Measurements from ENCODE around the gene RELCH.
A peak's percentile ranks its signal among the peaks of the same experiment; 100 is the strongest.

RELCH gene

DNA sequence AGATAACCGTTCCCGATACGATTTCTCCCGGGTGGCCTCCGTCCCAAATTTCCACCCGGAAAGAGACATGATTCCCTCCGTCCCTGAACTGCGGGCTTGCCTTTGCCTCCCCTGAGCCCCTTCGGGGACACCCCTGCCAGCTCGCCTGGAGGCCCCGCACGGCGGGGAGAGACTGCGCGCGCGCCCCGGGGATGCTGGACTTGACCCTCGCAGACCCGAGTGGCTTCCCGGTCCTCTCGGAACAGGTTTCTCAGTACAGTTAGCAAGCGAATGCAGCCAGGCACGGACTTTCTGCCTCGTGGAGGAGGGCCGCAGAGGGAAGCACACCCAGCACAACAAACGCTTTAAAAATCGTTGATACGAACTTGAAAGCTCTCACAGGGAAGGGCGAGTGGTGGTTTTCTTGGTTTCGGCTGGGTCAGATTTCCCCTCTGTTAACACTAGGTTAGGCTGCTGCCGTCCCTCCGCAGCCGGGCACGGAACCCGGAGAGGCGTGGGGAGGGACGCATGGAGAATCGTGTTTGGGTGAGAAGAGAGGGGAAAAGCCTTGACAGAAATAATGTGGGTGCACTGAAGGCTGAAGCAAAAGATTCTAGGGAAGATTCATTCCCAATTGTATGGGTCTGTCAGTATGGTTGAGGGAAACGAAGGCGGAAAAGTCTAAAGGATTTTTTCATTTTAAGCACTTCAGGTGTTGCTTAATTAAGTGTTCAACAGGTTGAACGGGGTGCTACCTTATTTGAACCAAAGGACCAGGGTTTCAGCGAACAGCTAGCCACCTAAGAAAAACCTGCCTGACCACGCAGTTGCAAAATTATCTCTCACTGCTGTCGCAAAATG lies 139.0 kb downstream of the RELCH start:
- peak in 1 of 2 experiments; percentile 20 for DNase-seq

DNA sequence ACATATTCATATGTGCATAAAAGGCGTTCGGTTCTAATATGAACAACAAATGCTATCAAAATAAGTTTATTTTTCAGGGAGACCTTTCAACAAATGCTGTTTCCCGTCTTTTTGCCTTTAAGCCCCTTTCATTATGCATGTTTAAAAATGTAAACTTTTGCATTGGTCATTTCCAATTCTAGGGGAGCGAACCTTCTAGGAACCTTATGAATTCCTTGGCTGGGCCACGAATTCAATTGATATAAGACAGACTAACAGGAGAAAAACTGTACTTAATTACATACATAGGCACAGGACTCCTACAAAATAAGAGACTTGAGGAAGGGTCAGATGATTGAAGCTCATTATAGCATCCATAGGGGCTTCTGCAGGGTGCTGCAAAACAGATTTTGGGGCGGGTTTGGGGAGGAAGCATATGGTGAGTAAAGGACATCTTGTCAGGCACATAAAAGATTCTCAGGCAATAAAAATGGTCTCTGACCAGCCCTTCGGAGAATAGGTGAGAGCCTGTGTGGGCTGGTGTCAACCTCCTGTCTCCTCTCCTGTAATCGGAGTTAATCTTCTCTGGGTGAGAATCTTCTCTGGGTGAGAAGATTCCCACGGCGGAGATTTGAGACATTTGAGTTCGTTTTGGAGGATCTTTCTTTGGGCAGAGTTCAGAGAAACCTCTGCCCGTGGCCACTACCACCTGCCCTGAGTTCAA lies 139.7 kb downstream of the RELCH start:
- DNase-seq: no peak

DNA sequence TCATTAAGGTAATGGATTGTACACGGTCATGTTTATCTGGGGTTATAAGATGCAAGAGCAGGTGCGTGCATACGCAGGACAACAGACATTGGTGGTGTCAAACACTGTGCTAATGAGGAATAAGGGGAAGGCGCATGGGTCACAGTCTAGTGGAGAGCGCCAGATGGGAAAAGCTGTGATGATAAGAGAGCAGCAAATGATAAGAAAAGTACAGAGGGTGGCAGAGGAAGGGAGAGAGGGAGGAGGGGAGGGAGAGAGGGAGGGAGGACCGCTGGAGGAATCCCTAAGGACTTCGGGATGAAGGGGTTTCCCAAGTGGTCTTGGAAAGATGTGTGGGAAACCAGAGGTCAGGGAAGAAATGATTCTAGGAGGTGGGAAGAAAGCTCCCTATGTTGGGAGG lies 140.9 kb downstream of the RELCH start:
- DNase-seq: no peak

DNA sequence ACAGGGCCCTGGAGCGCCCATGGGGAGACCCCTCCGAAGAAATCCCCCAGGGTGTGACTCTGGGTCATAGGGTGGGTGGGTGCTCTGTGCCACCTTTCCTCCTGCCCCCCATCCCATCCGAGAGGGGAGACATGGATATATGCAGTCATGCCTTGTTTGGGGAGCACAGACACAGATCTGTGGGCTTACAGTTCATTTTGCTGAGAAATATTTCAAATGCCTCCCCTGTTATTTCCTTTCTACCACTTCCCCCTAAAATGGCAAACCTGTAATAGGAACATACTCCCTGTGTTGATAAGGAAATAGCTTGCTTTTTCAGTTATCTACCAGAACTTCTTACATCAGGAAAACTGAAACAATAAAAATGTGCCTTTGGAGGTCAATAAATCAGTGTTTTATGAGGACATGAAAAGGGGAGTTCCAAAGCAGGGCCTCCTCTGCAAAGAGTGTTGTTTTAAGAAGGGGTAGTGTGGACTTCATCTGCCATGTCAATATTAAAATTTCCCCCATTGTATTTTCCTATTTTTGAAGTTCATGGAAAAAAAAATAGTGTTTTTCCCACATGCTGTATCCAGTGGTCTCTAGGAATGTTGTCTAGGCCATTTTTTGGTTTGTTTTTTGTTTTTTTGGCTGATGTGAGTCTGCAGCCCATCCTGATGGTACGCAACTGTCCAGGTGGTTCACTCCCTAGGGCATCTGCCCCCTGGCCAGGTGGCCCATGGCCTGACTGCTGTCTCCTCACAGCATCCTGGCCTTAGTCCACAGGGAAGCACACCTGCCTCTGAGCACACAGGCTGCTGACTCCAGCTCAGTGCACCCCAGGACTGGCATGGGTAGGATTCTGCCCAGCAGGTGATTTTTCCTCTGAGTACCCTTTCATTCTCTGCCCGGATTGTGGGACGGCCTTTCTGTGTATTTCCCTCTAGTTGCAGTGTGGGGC lies 141.8 kb downstream of the RELCH start:
- no peak for DNase-seq

DNA sequence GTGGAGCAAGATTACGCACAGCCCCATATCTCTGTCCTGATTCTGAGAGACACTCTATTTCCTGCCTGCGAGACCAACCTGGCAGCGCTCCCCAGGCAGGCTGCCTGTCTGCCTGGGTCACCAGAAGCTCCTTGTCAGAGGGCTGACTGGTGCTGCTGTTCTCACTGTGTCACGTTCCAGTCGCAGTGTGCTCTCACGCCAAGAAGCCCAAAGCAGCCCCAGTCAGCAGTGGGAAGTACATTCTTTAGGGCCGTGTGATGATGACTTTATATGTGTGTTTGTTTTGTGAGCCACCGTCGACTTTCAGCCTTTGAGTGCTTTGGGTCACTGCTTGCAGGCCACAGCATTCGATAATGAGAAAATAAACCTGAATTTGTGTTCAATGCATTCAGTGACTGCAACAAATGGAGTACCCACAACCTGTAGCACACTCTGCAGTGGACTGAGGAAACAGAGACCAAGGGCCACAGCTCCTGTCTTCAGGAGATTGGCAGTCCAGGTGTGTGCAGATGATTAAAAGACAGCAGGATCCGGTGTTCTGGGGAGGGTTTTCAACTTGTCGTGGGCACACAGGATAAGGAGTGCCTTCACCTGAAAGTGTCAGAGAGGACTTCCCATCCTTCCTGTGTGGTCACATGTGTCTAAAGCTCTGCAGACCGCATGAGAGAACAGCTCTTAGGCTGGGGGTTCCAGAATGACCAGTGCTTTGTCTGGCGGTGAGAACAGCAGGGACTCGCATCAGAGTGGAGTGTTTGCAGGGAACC lies 142.8 kb downstream of the RELCH start:
- DNase-seq: peak in 1 of 2 experiments; percentile 19

DNA sequence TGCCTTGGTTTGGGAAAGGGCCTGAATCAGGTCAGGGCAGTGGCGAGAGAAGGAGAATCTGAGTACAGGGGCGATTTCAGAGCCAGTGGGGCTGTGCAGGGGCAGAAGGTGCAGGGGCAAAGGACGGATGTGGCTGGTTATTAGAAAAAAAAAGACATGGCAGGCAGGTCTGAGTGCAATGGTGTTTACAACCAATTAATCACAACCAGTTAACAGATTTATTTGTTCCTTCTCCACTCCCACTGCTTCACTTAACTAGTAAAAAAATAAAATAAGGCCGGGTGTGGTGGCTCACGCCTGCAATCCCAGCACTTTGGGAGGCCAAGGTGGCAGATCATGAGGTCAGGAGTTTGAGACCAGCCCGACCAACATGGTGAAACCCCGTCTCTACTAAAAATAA lies 143.6 kb downstream of the RELCH start:
- no peak for DNase-seq

DNA sequence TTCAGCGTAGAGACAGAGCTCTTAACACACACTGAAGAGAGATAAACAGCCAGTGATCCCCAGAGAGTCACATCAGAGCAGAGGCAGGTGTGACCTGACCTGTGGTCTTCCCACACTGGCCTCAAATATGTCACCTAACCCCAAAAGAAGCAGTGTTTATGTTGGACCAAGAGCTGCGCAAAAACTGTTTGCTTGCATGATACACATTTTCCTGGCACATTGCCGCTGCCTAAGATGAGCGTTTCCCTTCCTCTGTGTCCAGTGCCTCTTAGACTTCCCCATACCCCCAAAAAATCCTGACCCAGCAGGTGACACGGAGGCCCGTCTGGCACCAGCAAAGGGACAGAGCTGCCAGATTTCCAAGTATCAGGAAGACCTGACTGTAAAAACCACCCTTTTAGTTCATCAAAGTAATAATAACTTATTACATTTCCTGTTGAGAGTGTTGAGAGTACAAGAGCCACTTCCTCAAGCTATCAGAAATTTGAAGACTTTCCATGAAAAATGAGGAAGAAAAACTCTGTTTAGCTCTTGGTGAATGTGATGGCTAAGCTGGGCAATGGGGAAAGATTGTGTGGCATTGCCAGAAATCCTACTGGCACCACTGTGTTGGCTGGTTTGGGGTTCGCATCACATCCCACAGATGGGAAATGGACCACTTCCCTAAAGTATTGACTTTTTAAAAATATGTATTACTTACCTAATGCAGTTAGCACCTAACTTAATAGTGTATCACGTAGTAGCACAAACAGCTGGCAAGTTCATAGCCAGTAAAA lies 144.7 kb downstream of the RELCH start:
- DNase-seq: no peak

DNA sequence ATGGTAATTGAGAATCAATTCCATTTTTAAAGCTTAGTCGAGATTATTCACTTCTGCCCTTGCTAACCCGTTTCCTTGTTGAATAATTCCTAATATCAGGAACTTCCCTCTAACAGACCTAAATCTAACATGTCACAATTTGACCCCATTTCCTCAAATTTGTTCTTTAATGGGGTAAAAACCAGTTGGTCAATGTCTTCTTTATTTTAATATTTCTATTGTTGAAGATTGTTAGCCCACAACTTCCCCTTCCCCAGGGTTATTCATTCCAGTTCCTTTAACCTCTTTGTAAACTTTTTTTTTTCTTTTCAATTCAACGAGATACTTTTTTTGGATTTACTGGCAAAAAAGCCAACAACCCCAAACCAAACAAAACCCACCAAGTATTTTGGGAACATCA lies 145.4 kb downstream of the RELCH start:
- DNase-seq: no peak

DNA sequence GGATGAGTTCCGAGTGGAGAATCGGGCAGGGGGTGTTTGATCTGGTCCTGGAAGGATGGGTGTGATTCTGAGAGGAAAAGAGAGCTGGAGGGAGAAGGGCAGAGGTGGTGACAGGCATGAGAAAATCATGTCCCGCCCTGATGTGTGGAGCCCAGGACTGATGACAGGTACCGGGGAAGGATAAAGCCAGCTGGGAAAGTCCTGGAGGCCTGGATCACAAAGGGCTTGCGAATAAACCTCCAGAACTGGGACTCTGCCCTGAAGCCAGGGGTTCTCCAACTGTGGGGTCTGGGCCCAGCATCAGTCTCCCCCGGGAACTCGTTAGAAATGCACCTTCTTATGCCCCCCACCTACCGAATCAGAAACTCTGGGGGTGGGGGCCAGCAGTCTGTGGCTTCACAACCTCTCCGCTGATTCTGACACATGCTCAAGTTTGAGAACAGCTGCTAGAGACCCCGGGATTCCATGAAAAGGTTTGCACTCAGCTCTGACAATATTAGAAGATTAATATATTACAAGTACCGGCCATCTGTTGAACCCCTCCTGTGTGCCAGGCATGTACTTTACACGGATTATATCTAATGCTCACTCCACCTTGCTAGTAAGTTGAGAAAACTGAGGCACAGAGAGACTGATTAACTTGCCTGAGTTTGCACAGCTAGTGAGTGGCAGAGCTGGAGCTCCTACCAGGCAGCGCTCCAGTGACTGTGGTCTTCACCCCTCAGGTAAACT lies 146.1 kb downstream of the RELCH start:
- DNase-seq: no peak

DNA sequence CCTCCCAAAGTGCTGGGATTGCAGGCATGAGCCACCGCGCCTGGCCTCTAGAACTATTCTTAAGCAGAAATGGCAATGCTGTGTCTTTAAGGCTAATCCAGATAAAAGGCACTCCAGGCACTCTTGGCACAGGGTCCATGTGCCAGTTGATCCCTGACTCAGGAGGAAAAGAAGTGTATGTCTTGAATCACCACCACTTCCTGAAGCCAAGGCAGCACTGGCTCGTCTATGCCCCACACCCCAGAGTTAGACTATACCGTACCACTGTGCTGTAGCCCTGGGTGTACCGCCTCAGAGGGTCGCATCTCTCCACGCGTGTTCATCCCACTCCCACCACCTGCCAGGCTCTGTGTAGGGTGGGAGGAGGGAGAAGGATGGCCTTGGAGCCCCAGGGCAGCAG lies 147.1 kb downstream of the RELCH start:
- no peak for DNase-seq

DNA sequence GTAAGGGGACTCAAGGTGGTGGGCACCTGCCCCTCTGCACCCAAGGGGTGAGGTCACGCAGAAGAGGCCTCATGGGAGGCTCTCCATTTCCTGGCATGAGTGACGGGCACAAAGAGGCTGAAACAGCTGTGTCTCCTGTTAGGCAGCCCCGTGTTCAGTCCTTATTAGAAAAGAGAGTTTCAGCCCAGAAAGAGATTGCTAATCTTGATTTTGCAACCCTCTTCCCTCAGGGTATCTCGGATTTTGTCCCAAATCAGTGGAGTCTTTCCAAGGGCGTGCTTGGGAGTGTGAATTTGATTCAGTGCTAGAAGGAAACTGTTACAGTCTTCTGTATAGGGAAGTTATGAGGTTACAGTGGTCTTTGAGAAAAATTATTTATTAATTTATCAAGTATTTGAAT lies 148.4 kb downstream of the RELCH start:
- DNase-seq: no peak

DNA sequence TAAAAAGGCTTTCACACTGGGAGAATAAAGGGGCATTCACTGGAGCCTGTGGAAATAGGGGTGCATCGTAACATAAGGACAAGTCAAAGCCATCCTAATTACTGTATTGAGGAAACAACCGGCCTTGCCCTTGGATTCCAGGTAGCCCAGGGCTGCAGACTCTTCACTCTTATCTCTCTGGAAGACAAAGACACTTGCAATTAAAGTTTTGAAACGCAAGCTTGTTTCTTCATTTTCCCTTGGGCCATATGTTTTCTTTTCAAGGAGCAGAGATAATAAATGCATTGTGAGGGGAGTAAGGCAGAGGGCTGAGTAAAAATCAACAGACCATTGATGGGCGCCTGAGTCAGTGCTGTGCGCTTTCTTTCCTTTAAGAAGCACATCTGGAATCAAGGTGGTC lies 149.6 kb downstream of the RELCH start:
- no peak for DNase-seq

DNA sequence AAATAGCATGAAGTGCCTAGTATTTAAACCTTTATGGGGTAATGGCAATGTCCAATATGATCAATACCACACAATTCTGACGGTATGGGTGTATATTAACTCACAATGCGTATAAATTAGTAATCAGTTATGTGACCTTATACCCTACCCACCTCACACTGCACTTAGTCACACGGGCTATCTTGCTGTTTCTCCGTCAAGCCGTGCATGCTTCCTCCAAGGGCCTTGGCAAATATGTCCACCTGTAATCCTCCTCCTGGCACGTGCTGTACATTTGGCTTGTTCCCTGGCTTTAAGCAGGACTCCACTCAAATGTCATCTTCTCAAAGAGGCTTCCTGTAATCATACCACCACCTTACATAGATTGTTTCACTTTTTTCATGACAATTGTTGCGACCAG lies 150.3 kb downstream of the RELCH start:
- no peak for DNase-seq

DNA sequence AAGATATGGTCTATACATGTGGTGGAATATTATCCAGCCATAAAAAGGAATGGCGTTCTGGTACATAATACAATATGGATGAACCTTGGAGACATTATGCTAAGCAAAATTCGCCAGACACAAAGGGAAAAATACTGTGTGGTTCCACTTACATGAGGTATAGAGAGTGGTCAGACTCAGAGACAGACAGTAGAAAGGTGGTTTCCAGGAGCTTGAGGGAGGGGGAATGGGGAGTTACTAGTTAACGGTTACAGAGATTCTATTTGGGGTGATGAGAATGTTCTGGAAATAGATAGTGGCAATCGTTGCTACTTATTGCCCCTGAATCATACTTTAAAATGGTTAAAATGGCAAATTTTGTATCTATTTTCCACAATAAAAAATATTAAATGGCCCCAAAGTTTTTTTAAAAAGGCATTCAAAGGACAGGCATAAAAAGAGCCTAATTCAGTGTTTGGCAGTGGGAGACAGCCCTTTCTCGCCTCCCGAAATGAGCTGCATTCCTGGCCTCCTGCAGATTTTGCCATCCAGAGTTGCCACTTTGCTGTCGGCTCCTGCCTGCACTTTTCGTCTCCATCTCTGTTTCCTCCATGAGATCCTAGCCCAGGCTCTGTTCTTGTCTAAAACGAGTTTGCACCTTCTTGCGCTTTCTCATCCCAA lies 151.5 kb downstream of the RELCH start:
- DNase-seq: no peak

DNA sequence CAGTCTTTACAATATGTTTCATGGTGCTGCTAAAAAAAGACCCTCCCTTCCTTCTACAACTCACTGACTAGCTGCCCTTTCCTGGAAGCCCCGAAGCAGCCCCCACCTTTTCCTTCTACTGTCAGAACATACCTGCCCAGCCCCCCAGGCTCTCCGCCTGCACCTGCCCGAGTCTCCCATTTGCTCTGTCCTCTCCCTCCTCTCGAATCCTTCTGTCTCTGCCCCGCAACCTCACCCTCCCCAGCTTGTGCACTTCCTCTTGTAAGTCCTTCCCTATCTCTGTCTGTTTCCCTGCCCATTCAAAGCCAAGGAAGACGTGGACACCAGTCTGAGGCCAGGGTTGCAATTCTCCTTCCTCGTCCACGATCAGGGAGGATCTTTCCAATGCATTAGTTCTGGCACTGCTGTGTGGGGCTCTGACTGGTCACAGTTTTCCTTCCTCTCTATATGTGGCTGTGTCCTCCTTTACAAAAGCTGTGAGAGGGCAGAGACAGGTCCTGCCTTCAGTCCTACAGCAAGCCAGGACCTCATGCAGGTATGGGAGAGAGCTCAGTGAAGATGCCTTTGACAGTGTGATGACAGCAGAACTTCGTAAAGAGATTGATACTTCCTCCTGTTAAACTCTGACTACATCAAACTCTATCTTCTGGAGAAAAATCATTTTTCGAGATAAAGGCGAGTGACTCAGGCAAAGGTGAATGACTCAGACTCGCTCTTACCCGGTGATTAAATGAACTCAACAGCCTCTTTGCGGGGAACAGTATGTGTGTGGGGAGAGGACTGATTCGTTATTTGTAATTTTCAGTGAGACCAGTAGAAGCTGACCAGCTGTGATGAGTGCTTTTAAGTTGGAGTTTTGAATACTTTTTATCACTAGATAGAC lies 152.3 kb downstream of the RELCH start:
- no peak for DNase-seq

DNA sequence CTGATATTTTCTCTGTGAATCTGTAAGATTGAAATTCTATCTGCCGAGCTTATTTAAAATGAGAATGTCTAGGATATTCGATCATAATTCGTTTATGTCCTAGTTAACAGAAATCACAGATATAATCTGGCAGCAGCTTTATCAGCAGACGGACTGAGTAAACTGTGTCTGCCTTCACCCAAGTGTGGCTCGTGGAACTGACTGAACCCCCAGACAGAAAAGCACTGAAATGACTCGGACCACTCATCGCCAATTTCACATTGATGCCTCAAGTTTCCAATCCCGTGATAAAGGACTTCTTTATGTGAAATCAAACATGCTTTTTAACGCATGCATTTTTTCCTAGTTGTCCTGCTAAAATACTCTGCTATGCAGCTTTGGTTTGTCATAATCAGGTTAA lies 153.9 kb downstream of the RELCH start:
- no peak for DNase-seq

DNA sequence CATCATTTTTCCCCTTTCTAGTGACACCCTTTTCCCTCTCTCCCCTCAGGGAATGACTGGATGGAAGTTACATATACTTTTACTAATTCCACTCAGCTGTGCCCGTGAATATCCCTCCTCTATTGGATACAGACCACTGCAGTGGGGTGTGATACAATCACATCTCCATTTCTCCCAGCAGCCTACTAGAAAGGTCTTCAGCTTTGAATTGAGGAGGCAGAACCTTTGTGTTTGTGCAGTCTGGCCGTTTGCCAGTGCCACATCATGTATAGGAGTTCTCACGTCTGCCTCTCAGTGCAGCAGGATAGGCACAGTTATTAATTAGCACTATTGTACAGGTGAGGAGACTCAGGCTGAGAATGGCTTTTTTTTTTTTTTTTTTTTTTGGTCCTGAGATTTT lies 154.4 kb downstream of the RELCH start:
- DNase-seq: no peak

DNA sequence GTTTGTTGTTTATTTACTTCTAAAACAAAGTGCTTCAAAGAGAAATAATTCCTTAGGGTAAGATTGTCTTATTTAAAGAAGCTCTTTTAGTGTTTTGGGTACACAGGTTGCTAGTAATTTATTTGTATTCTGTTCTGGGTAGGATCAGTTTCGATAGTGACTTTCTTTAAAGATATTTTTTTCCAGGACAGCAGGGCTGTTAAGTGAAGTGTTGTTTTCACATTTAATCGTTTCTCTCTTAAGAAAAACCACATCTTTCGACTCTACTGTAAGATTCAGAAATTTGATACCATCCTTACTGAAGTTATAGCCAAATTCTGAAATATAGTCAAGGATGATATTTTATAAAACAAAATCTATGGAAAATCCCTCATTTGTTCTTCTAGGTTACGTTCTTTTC lies 155.8 kb downstream of the RELCH start:
- DNase-seq: no peak

DNA sequence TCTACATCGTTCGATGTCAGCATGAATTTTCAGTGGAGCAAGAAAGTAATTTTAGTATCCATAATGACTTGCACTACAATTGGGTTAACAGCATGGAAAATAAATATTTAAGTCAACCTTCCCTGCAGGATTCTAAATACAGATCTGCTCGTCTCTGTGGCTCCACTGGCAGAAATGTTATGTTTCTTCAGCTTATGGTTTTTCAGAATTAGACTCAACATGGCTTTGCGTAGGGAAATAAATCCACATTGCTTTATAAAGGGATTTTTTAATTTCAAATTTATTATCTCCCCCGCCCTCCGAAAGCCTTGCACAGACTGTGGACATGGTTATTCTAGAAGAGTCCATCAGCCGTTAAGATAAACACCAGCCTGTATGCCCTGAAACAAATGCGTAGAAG lies 156.3 kb downstream of the RELCH start:
- no peak for DNase-seq
